Esophagus muscularis mucosa (tissue), 3 donors: ENCODE data around the gene ADAMTS16.

Experiments
- CTCF ChIP-seq, 3 experiments: fragments of 200-600 bp in 2 of 3; fragments of 450-650 bp in 1 of 3; sonication (generic) in 2 of 3; IDR thresholded peaks; one replicate each; pipeline ENCODE4 v1.5.1; 2017 to 2019; ENCODE audit warnings: antibody characterized with exemption in 3 of 3, mild to moderate bottlenecking in 2 of 3, moderate library complexity in 1 of 3
- POLR2A ChIP-seq: fragments of 450-650 bp; IDR thresholded peaks from one replicate; pipeline ENCODE4 v1.6.1; 2017; ENCODE audit warnings: antibody characterized with exemption, moderate library complexity, mild to moderate bottlenecking, low read depth
- POLR2AphosphoS5 ChIP-seq, 2 donors: sonication (generic); formaldehyde crosslinking; IDR thresholded peaks; one replicate each; pipeline ENCODE4 v1.6.1; 2017; ENCODE audit warnings: antibody characterized with exemption in 2 of 2

GRCh38 chr5:5202321-5202720 lies 62.2 kb downstream of the ADAMTS16 start:
- TF ChIP-seq POLR2A (no peak), CTCF (IDR thresholded peaks at IDR 0.05) (no peak), POLR2AphosphoS5 (IDR thresholded peaks at IDR 0.05) (no peak)
